ENCODE measurements around the gene GUSB. TPM values are rescaled to one million over a fixed set of nuclear protein-coding genes. Genes with fewer than 3 reads are reported as not detected.
A peak's percentile ranks its signal among the peaks of the same experiment; 100 is the strongest.

GUSB gene
- total and polyA plus RNA-seq, 9 donors: 19.6 to 80.9 (median 37.9) TPM

GRCh38 chr7:65974876-65975275 lies 7.1 kb downstream of the GUSB start:
- DNase-seq: no peak
- Histone ChIP-seq H3K27ac (no peak overlapping the region), H3K36me3 (no peaks in the 10 kb centered on the region), H3K9me3 (no peaks in the 10 kb centered on the region), H3K4me3 (no peak overlapping the region), H3K4me1 (ENCODE audit: insufficient read depth) (no peaks in the 10 kb centered on the region), H3K27me3 (no peaks in the 10 kb centered on the region)
- WGBS, 3 donors: 80 to 91% (median 87%) methylated on average over 9 of the region's 9 CpGs
- intact Hi-C loops (cut with DNase I): loop anchor here in 1 of 4 donors (10.0 kb wide), 1 partner anchor 230 kb away; no protein-coding TSS in a partner anchor
- no peak for TF ChIP-seq POLR2A (IDR thresholded peaks at IDR 0.05)
- TF ChIP-seq CTCF (IDR thresholded peaks at IDR 0.05): no peak
- no peak for TF ChIP-seq EP300 (IDR thresholded peaks at IDR 0.05)

GRCh38 chr7:65974191-65974801 lies 7.7 kb downstream of the GUSB start:
- no peak overlapping the region for H3K27ac ChIP-seq
- H3K9me3 ChIP-seq: no peaks in the 10 kb centered on the region
- no peaks in the 10 kb centered on the region for H3K36me3 ChIP-seq
- H3K4me1 ChIP-seq (ENCODE audit: insufficient read depth): no peaks in the 10 kb centered on the region
- no peaks in the 10 kb centered on the region for H3K27me3 ChIP-seq
- no peak for TF ChIP-seq EP300 (IDR thresholded peaks at IDR 0.05)
- no peak for TF ChIP-seq CTCF (IDR thresholded peaks at IDR 0.05)
- TF ChIP-seq POLR2A (IDR thresholded peaks at IDR 0.05): no peak
- 86 to 92% (median 87%) methylated on average over 29 of the region's 29 CpGs for WGBS, 3 donors
- intact Hi-C loops (cut with DNase I): loop anchor here in 1 of 4 donors (10.0 kb wide), 1 partner anchor 229 kb away; no protein-coding TSS in a partner anchor
- no peak overlapping the region for H3K4me3 ChIP-seq
- peak in 1 of 5 donors; percentile 37 for DNase-seq

- no peaks in the 10 kb centered on the region for H3K4me1 ChIP-seq (ENCODE audit: insufficient read depth)
- no peaks in the 10 kb centered on the region for H3K36me3 ChIP-seq
- TF ChIP-seq EP300 (IDR thresholded peaks at IDR 0.05) (no peak), CTCF (IDR thresholded peaks at IDR 0.05) (no peak), POLR2A (IDR thresholded peaks at IDR 0.05) (no peak)
- peak in 1 of 5 donors; percentile 14 for DNase-seq
- 94 to 97% (median 95%) methylated on average over 13 of the region's 13 CpGs for WGBS, 3 donors
- no peaks in the 10 kb centered on the region for H3K27me3 ChIP-seq
- H3K4me3 ChIP-seq: no peak overlapping the region
- no peak overlapping the region for H3K27ac ChIP-seq
- intact Hi-C loops (cut with DNase I): loop anchor here in 1 of 4 donors (10.0 kb wide), 1 partner anchor 228 kb away; no protein-coding TSS in a partner anchor
- no peaks in the 10 kb centered on the region for H3K9me3 ChIP-seq
Observed at GRCh38 chr7:65972976-65973375, 9.0 kb downstream of the GUSB start.

GRCh38 chr7:65971021-65971420 lies 11.0 kb downstream of the GUSB start:
- peak in 1 of 5 donors; percentile 10 for DNase-seq

More at GRCh38 chr7:65971021-65971420, 11.0 kb downstream of the GUSB start:
- Histone ChIP-seq H3K4me3 (no peak overlapping the region), H3K27me3 (no peaks in the 10 kb centered on the region), H3K27ac (no peak overlapping the region), H3K36me3 (no peaks in the 10 kb centered on the region), H3K4me1 (ENCODE audit: insufficient read depth) (no peaks in the 10 kb centered on the region), H3K9me3 (no peaks in the 10 kb centered on the region)
- TF ChIP-seq POLR2A (IDR thresholded peaks at IDR 0.05) (no peak), EP300 (IDR thresholded peaks at IDR 0.05) (no peak), CTCF (IDR thresholded peaks at IDR 0.05) (no peak)
- 94 to 98% (median 96%) methylated on average over 8 of the region's 8 CpGs for WGBS, 3 donors
- intact Hi-C loops (cut with DNase I): loop anchor here in 1 of 4 donors (10.0 kb wide), 1 partner anchor 226 kb away; no protein-coding TSS in a partner anchor

All from ovary (tissue), 9 donors.